Heart left ventricle (tissue), 16 donors: ENCODE measurements around the gene KRTCAP2. TPM values are rescaled to one million over a fixed set of nuclear protein-coding genes. Genes with fewer than 3 reads are reported as not detected.
A peak's percentile ranks its signal among the peaks of the same experiment; 100 is the strongest.
"Not testable (repeated sequence)": the region's sequence is repeated elsewhere in the genome, so short reads cannot be mapped to it uniquely, and the experiment has no call there.

ENCODE experiments used
- ATAC-seq, 4 donors: fragments of 200-7000 bp; cut with Tn5 transposase; one replicate each; pipeline ENCODE4 v1.9.1; 2020 to 2022; ENCODE audit warnings: moderate library complexity in 4 of 4, mild to moderate bottlenecking in 3 of 4, moderate number of reproducible peaks in 1 of 4
- DNase-seq, 5 donors: peaks; one replicate each; pipeline ENCODE4 v3.0.0-alpha.2; 2020
- H3K27ac ChIP-seq, 12 donors: fragments of 200-600 bp; sonication (generic) in 4 of 12; one replicate each; pipeline versions ENCODE4 v1.5.0 to v1.8.0; 2016 to 2022; ENCODE audit warnings: mild to moderate bottlenecking in 2 of 12
- H3K27me3 ChIP-seq, 9 donors: fragments of 200-600 bp; sonication (generic) in 2 of 9; one replicate each; pipeline versions ENCODE4 v1.5.1 to v1.8.0; 2016 to 2022; ENCODE audit warnings: mild to moderate bottlenecking in 3 of 9
- H3K36me3 ChIP-seq, 9 donors: fragments of 200-600 bp; sonication (generic) in 2 of 9; one replicate each; pipeline versions ENCODE4 v1.5.0 to v1.8.0; 2018 to 2022; ENCODE audit warnings: mild to moderate bottlenecking in 2 of 9
- H3K4me1 ChIP-seq, 12 donors: fragments of 200-600 bp; sonication (generic) in 4 of 12; one replicate each; pipeline versions ENCODE4 v1.5.0 to v1.8.0; 2016 to 2022; ENCODE audit warnings: mild to moderate bottlenecking in 3 of 12
- H3K4me3 ChIP-seq, 12 donors: fragments of 200-600 bp; sonication (generic) in 4 of 12; one replicate each; pipeline versions ENCODE4 v1.5.0 to v1.8.0; 2017 to 2022; ENCODE audit warnings: mild to moderate bottlenecking in 9 of 12, moderate library complexity in 4 of 12
- H3K9me3 ChIP-seq, 12 donors: fragments of 200-600 bp; sonication (generic) in 4 of 12; one replicate each; pipeline versions ENCODE4 v1.5.0 to v1.8.0; 2016 to 2022; ENCODE audit warnings: mild to moderate bottlenecking in 1 of 12
- CTCF ChIP-seq, 12 donors: fragments of 200-600 bp; sonication (generic) in 4 of 12; IDR thresholded peaks; one replicate each; pipeline versions ENCODE4 v1.5.0 to v1.8.0; 2018 to 2022; ENCODE audit warnings: antibody characterized with exemption in 12 of 12, mild to moderate bottlenecking in 5 of 12
- POLR2A ChIP-seq, 2 donors: fragments of 450-650 bp; IDR thresholded peaks; one replicate each; pipeline ENCODE4 v1.6.1; 2017; ENCODE audit warnings: antibody characterized with exemption in 2 of 2, mild to moderate bottlenecking in 2 of 2, moderate library complexity in 2 of 2
- whole genome bisulfite sequencing, 4 donors: extraction: QIAGEN DNeasy Blood & Tissue Kit in 2 of 4; methylation state at CpG; one replicate each; pipeline versions ENCODE4 v1.1.5 to v1.1.7; 2013 to 2018; 5-methylcytosine and 5-hydroxymethylcytosine counted together
- intact Hi-C, 10 donors: fragments of 100-400 bp; cut with DNase I; formaldehyde crosslinking; loops; one replicate each; pipeline versions ENCODE4 v1.11.1 to v1.14.2; 2022
- polyA plus RNA-seq, 2 donors: library from polyadenylated mRNA; stranded (reverse); fragments of 200-250 nt; gene quantifications; one replicate each; pipeline ENCODE4 v1.2.3, GENCODE V29; 2013
- total RNA-seq, 9 donors: library from RNA; depleted of rRNA in 2 of 9; stranded (reverse); fragments of >200 nt in 2 of 9; fragmentation: NEBNext Ultra II Directional in 3 of 9; extraction: Animal tissue kit (Norgen Biotek cat#: 25700) in 3 of 9; gene quantifications; one replicate each; pipeline versions ENCODE4 v1.1.0 to v1.2.4, GENCODE V29; 2016 to 2023
- donor health status: ischemic (EF 13 %, LVEDD 7.1; RV severe dilation, severe dysfunction).
- donor health status: healthy with polysubstance abuse.
- donor health status: DM: no; HTN: yes; CAD: no.
- donor health status: DM: no; HTN: no; CAD: no.
- donor health status: ischemic (EF 25% LVEDD 6.9; RV normal size, moderate dysfunction).
- donor health status: ischemic (EF 25% LVEDD 5.7; RV mildly dilated, moderate dysfunction).
- donor health status: healthy.
- donor health status: DM: yes; HTN: yes; CAD: no.
- donor health status: ischemic (EF 35%, LVEDD 5.7; RV mildly dilated, moderate dysfunction).
- donor health status: nonischemic (EF 11% LVEDD 7.7; RV severe dilation, severe dysfunction).
- donor health status: DM: yes; HTN: yes; CAD: no.
- donor health status: PGD.
- donor health status: ischemic (EF 29% LVEDD 5.4; RV normal size, mild dysfunction).
- donor health status: nonischemic (EF 23%, LVEDD 6.1; RV moderate dilation, normal function).

The KRTCAP2 gene
- total and polyA plus RNA-seq, 11 donors: 106 to 283 (median 134) TPM

- H3K4me3 ChIP-seq: peak overlapping the region in 8 of 12 donors; percentile 1 to 36 (median 26)
- ATAC-seq (peak; percentile 77 to 83 (median 80)), DNase-seq (peak; percentile 90 to 94 (median 92))
- intact Hi-C loops: loop anchor here (1.0 to 5.0 kb wide), 9 partner anchors 39 to 76 kb away; partner anchors contain the start of gene EFNA1 (in 4 of the 10)
- peaks cover 0 to 38% (median 32%) of the 10 kb centered on the region in 12 donors for H3K4me1 ChIP-seq
- peaks cover 0 to 8% (median 0%) of the 10 kb centered on the region in 9 donors for H3K27me3 ChIP-seq
- peak overlapping the region in 11 of 12 donors; percentile 67 to 88 (median 76) for H3K27ac ChIP-seq
- WGBS, 4 donors: 3 to 9% (median 4%) methylated on average over 21 to 28 of the region's 28 CpGs
- TF ChIP-seq CTCF (IDR thresholded peaks at IDR 0.05) (peak; percentile 81 to 93 (median 90)), POLR2A (IDR thresholded peaks at IDR 0.05) (no peak)
- peaks cover 0 to 31% (median 24%) of the 10 kb centered on the region in 9 donors for H3K36me3 ChIP-seq
- H3K9me3 ChIP-seq: peaks cover 0 to 9% (median 0%) of the 10 kb centered on the region in 12 donors
Measured at GRCh38 chr1:155167166-155168104, 5.7 kb downstream of the KRTCAP2 start.

GRCh38 chr1:155166471-155167165 lies 6.5 kb downstream of the KRTCAP2 start:
- peak overlapping the region in 8 of 12 donors; percentile 1 to 36 (median 26) for H3K4me3 ChIP-seq
- intact Hi-C loops: loop anchor here (1.0 to 5.0 kb wide), 8 partner anchors 38 to 75 kb away; partner anchors contain the start of gene EFNA1 (in 4 of the 10)
- DNase-seq (peak; percentile 85 to 90 (median 87)), ATAC-seq (peak; percentile 57 to 84 (median 74))
- peak overlapping the region; percentile 67 to 88 (median 76) for H3K27ac ChIP-seq
- TF ChIP-seq POLR2A (IDR thresholded peaks at IDR 0.05) (no peak), CTCF (IDR thresholded peaks at IDR 0.05) (no peak)
- H3K4me1 ChIP-seq: peaks cover 0 to 31% (median 26%) of the 10 kb centered on the region in 12 donors
- peaks cover 0 to 8% (median 0%) of the 10 kb centered on the region in 9 donors for H3K27me3 ChIP-seq
- 16 to 34% (median 29%) methylated on average over 22 to 27 of the region's 27 CpGs for WGBS, 4 donors
- H3K36me3 ChIP-seq: peaks cover 0 to 29% (median 24%) of the 10 kb centered on the region in 9 donors
- H3K9me3 ChIP-seq: peaks cover 0 to 9% (median 0%) of the 10 kb centered on the region in 12 donors

GRCh38 chr1:155166051-155166470 lies 7.0 kb downstream of the KRTCAP2 start:
- ATAC-seq (no peak), DNase-seq (peak in 2 of 5 donors; percentile 19 to 40)
- peak overlapping the region in 8 of 12 donors; percentile 1 to 36 (median 18) for H3K4me3 ChIP-seq
- TF ChIP-seq CTCF (IDR thresholded peaks at IDR 0.05) (no peak), POLR2A (IDR thresholded peaks at IDR 0.05) (no peak)
- H3K9me3 ChIP-seq: peaks cover 0 to 9% (median 0%) of the 10 kb centered on the region in 12 donors
- peaks cover 0 to 25% (median 22%) of the 10 kb centered on the region in 9 donors for H3K36me3 ChIP-seq
- H3K4me1 ChIP-seq: peaks cover 0 to 31% (median 25%) of the 10 kb centered on the region in 12 donors
- H3K27me3 ChIP-seq: peaks cover 0 to 8% (median 0%) of the 10 kb centered on the region in 9 donors
- peak overlapping the region; percentile 67 to 88 (median 76) for H3K27ac ChIP-seq
- 18 to 41% (median 32%) methylated on average over 7 to 8 of the region's 8 CpGs for WGBS, 4 donors
- intact Hi-C loops: loop anchor here in 9 of 10 donors (2.0 to 5.0 kb wide), 4 partner anchors 37 to 73 kb away; partner anchors contain the start of gene EFNA1 (in 4 of the 9)

- not testable (repeated sequence) for H3K4me3 ChIP-seq, H3K27ac ChIP-seq, H3K27me3 ChIP-seq, H3K9me3 ChIP-seq, ATAC-seq, DNase-seq
- Histone ChIP-seq H3K36me3 (peaks cover 0 to 13% (median 10%) of the 10 kb centered on the region in 9 donors), H3K4me1 (peaks cover 0 to 31% (median 25%) of the 10 kb centered on the region in 12 donors)
- WGBS, 4 donors: 93 to 98% (median 96%) methylated on average over 11 of the region's 11 CpGs
- intact Hi-C loops: loop anchor here in 3 of 10 donors (5.0 kb wide), 1 partner anchor 37 kb away; the partner anchor contains the start of gene EFNA1 (in 3 of the 3)
Measured at GRCh38 chr1:155164625-155165024, 8.5 kb downstream of the KRTCAP2 start.

- H3K9me3 ChIP-seq, ATAC-seq, intact Hi-C loops, H3K4me3 ChIP-seq, DNase-seq, H3K27me3 ChIP-seq, H3K27ac ChIP-seq, H3K36me3 ChIP-seq: not testable (repeated sequence)
- 96 to 99% (median 98%) methylated on average over 4 of the region's 4 CpGs for WGBS, 4 donors
- peaks cover 0 to 31% (median 25%) of the 10 kb centered on the region in 12 donors for H3K4me1 ChIP-seq
Measured at GRCh38 chr1:155163785-155164184, 9.3 kb downstream of the KRTCAP2 start.

GRCh38 chr1:155162631-155163030 lies 10.5 kb downstream of the KRTCAP2 start:
- H3K36me3 ChIP-seq, ATAC-seq, intact Hi-C loops, H3K9me3 ChIP-seq, H3K27ac ChIP-seq, DNase-seq, H3K27me3 ChIP-seq, H3K4me3 ChIP-seq: not testable (repeated sequence)
- WGBS, 4 donors: 98 to 100% (median 99%) methylated on average over 6 of the region's 6 CpGs
- peaks cover 0 to 26% (median 21%) of the 10 kb centered on the region in 12 donors for H3K4me1 ChIP-seq
